GM12878 (cell line): ENCODE data around the gene DAAM1. TPM values are rescaled to one million over a fixed set of nuclear protein-coding genes. Genes with fewer than 3 reads are reported as not detected.

Experiments
- CBX3 ChIP-seq: fragments of 200-600 bp; sonication (generic); IDR thresholded peaks from 2 replicates; pipeline ENCODE4 v1.6.1; 2016; ENCODE audit warnings: low read depth, borderline replicate concordance
- CREB1 ChIP-seq: IDR thresholded peaks from 2 replicates; pipeline ENCODE4 v1.6.1; 2012; ENCODE audit warnings: low read depth, mild to moderate bottlenecking, inconsistent platforms
- EED ChIP-seq: sonication (generic); IDR thresholded peaks from 2 replicates; pipeline ENCODE4 v1.6.1; 2016; ENCODE audit warnings: antibody characterized with exemption, low read depth
- ESRRA ChIP-seq: IDR thresholded peaks from 2 replicates; pipeline ENCODE4 v1.6.1; 2012; ENCODE audit warnings: mild to moderate bottlenecking, low read length, improper control_type of control experiment
- GATAD2B ChIP-seq: fragments of 450-650 bp; conservative IDR thresholded peaks from 2 replicates; pipeline ENCODE4 v1.6.1; 2017; ENCODE audit warnings: low read depth, mild to moderate bottlenecking, moderate library complexity
- IKZF1 ChIP-seq: fragments of 450-650 bp; conservative IDR thresholded peaks from 2 replicates; pipeline ENCODE4 v1.6.1; 2017; ENCODE audit warnings: antibody characterized with exemption, mild to moderate bottlenecking
- JUNB ChIP-seq: IDR thresholded peaks from 2 replicates; pipeline ENCODE4 v1.6.1; 2016; ENCODE audit warnings: antibody characterized with exemption, mild to moderate bottlenecking
- KAT2A ChIP-seq: conservative IDR thresholded peaks from 2 replicates; pipeline ENCODE4 v1.6.1; 2011; ENCODE audit warnings: low read depth, low read length; ENCODE audit not compliant: control insufficient read depth
- MTA2 ChIP-seq: fragments of 450-650 bp; IDR thresholded peaks from 2 replicates; pipeline ENCODE4 v1.6.1; 2016; ENCODE audit warnings: low read depth, mild to moderate bottlenecking, moderate library complexity
- MYB ChIP-seq: fragments of 150-350 bp; IDR thresholded peaks from 2 replicates; pipeline ENCODE4 v1.6.1; 2014; ENCODE audit warnings: mild to moderate bottlenecking, low read depth, low read length, borderline replicate concordance
- NBN ChIP-seq: fragments of 450-650 bp; IDR thresholded peaks from 2 replicates; pipeline ENCODE4 v1.6.1; 2016
- NFIC ChIP-seq: IDR thresholded peaks from 2 replicates; pipeline ENCODE4 v1.6.1; 2012; ENCODE audit warnings: low read depth, mild to moderate bottlenecking, inconsistent platforms, low read length, moderate library complexity
- NRF1 ChIP-seq: conservative IDR thresholded peaks from 2 replicates; pipeline ENCODE4 v1.6.1; 2011; ENCODE audit warnings: mild to moderate bottlenecking, low read depth, low read length, improper control_type of control experiment
- POLR2AphosphoS5 ChIP-seq: IDR thresholded peaks from 2 replicates; pipeline ENCODE4 v1.6.1; 2011; ENCODE audit warnings: mild to moderate bottlenecking, low read length, inconsistent platforms
- RAD21 ChIP-seq: IDR thresholded peaks from 2 replicates; pipeline ENCODE4 v1.6.1; 2011; ENCODE audit warnings: mild to moderate bottlenecking, low read depth, low read length, moderate library complexity; ENCODE audit not compliant: insufficient read depth
- RCOR1 ChIP-seq: conservative IDR thresholded peaks from 2 replicates; pipeline ENCODE4 v1.6.1; 2012; ENCODE audit warnings: low read depth, low read length, improper control_type of control experiment
- SMAD5 ChIP-seq: IDR thresholded peaks from 2 replicates; pipeline ENCODE4 v1.6.1; 2016; ENCODE audit warnings: antibody characterized with exemption, low read depth
- TBL1XR1 ChIP-seq: IDR thresholded peaks from 2 replicates; pipeline ENCODE4 v1.6.1; 2012; ENCODE audit warnings: low read depth, low read length, improper control_type of control experiment
- WRNIP1 ChIP-seq: IDR thresholded peaks from 2 replicates; pipeline ENCODE4 v1.6.1; 2011; ENCODE audit warnings: low read depth, low read length, improper control_type of control experiment, borderline replicate concordance
- ZBED1 ChIP-seq: IDR thresholded peaks from 2 replicates; pipeline ENCODE4 v1.6.1; 2016; ENCODE audit warnings: borderline replicate concordance
- ZNF207 ChIP-seq: fragments of 450-650 bp; IDR thresholded peaks from 2 replicates; pipeline ENCODE4 v1.6.1; 2014; ENCODE audit warnings: antibody characterized with exemption, mild to moderate bottlenecking, borderline replicate concordance
- ZNF217 ChIP-seq: fragments of 450-650 bp; IDR thresholded peaks from 2 replicates; pipeline ENCODE4 v1.6.1; 2017; ENCODE audit warnings: antibody characterized with exemption, mild to moderate bottlenecking
- polyA plus RNA-seq, 11 experiments: library from polyadenylated mRNA; depleted of rRNA in 4 of 11; unstranded in 6 of 11; stranded (reverse) in 5 of 11; fragments of >200 nt; fragmentation: Nextera tagmentation in 4 of 11; fragmentation: Illumina TruSeq in 1 of 11; extraction: Ambion mirVana in 4 of 11; extraction: Trizol in 1 of 11; gene quantifications; 1 replicate in 1 of 11; 2 replicates in 10 of 11; pipeline versions ENCODE4 v1.2.1 to v1.2.3, GENCODE V29; 2011 to 2016; ENCODE audit warnings: inconsistent platforms in 2 of 11, missing spikeins in 2 of 11, low read depth in 1 of 11
- total RNA-seq, 4 experiments: library from RNA; depleted of rRNA in 3 of 4; stranded (reverse); fragments of >200 nt in 3 of 4; fragmentation: Illumina TruSeq in 1 of 4; extraction: Trizol in 1 of 4; gene quantifications; 2 replicates each; pipeline versions ENCODE4 v1.2.1 to v1.2.3, GENCODE V29; 2013 to 2021
- TF ChIP-seq, protein P1 (sequence below): fragments of 450-650 bp; IDR thresholded peaks from 2 replicates; pipeline ENCODE4 v1.6.1; 2014; ENCODE audit warnings: mild to moderate bottlenecking
- TF ChIP-seq, protein P2 (sequence below): IDR thresholded peaks from 2 replicates; pipeline ENCODE4 v1.6.1; 2012; ENCODE audit warnings: improper control_type of control experiment, low read depth, low read length; ENCODE audit not compliant: insufficient replicate concordance
- TF ChIP-seq, protein P3 (sequence below): IDR thresholded peaks from 2 replicates; pipeline ENCODE4 v1.6.1; 2011; ENCODE audit warnings: borderline replicate concordance, low read depth, mild to moderate bottlenecking, moderate library complexity, low read length; ENCODE audit not compliant: insufficient read depth, poor library complexity, severe bottlenecking

The DAAM1 gene
- total and polyA plus RNA-seq, 10 of the 15 experiments (the other 5 are each of a cell fraction or from before 2014, with no cell fraction given): 13.8 to 32.4 (median 24.2) TPM

GRCh38 chr14:59245809-59246295, 57.4 kb downstream of the DAAM1 start (continued):
- TF ChIP-seq CBX3 (no peak), CREB1 (no peak), IKZF1 (peak; percentile 45; the same call in 1 of the 2 replicates), EED (0 out of 2 replicates have a peak, but pooled peaks have one; percentile 14), KAT2A (no peak), NFIC (peak; percentile 73; the same call in 1 of the 2 replicates), ESRRA (no peak), JUNB (peak; percentile 50), ZNF217 (peak; percentile 63; the same call in 1 of the 2 replicates), SMAD5 (no peak), ZBED1 (no peak), ZNF207 (no peak; the same call in 1 of the 2 replicates), MTA2 (peak; percentile 94), TBL1XR1 (peak; percentile 59; the same call in 1 of the 2 replicates), NBN (peak; percentile 58), POLR2AphosphoS5 (no peak), RAD21 (no peak), RCOR1 (no peak), MYB (no peak), WRNIP1 (no peak), NRF1 (no peak), GATAD2B (peak; percentile 61; the same call in 1 of the 2 replicates)
- TF ChIP-seq, protein P1, sequence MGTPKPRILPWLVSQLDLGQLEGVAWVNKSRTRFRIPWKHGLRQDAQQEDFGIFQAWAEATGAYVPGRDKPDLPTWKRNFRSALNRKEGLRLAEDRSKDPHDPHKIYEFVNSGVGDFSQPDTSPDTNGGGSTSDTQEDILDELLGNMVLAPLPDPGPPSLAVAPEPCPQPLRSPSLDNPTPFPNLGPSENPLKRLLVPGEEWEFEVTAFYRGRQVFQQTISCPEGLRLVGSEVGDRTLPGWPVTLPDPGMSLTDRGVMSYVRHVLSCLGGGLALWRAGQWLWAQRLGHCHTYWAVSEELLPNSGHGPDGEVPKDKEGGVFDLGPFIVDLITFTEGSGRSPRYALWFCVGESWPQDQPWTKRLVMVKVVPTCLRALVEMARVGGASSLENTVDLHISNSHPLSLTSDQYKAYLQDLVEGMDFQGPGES: no peak
- TF ChIP-seq, protein P2, sequence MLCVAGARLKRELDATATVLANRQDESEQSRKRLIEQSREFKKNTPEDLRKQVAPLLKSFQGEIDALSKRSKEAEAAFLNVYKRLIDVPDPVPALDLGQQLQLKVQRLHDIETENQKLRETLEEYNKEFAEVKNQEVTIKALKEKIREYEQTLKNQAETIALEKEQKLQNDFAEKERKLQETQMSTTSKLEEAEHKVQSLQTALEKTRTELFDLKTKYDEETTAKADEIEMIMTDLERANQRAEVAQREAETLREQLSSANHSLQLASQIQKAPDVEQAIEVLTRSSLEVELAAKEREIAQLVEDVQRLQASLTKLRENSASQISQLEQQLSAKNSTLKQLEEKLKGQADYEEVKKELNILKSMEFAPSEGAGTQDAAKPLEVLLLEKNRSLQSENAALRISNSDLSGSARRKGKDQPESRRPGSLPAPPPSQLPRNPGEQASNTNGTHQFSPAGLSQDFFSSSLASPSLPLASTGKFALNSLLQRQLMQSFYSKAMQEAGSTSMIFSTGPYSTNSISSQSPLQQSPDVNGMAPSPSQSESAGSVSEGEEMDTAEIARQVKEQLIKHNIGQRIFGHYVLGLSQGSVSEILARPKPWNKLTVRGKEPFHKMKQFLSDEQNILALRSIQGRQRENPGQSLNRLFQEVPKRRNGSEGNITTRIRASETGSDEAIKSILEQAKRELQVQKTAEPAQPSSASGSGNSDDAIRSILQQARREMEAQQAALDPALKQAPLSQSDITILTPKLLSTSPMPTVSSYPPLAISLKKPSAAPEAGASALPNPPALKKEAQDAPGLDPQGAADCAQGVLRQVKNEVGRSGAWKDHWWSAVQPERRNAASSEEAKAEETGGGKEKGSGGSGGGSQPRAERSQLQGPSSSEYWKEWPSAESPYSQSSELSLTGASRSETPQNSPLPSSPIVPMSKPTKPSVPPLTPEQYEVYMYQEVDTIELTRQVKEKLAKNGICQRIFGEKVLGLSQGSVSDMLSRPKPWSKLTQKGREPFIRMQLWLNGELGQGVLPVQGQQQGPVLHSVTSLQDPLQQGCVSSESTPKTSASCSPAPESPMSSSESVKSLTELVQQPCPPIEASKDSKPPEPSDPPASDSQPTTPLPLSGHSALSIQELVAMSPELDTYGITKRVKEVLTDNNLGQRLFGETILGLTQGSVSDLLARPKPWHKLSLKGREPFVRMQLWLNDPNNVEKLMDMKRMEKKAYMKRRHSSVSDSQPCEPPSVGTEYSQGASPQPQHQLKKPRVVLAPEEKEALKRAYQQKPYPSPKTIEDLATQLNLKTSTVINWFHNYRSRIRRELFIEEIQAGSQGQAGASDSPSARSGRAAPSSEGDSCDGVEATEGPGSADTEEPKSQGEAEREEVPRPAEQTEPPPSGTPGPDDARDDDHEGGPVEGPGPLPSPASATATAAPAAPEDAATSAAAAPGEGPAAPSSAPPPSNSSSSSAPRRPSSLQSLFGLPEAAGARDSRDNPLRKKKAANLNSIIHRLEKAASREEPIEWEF: peak; percentile 23
- TF ChIP-seq, protein P3, sequence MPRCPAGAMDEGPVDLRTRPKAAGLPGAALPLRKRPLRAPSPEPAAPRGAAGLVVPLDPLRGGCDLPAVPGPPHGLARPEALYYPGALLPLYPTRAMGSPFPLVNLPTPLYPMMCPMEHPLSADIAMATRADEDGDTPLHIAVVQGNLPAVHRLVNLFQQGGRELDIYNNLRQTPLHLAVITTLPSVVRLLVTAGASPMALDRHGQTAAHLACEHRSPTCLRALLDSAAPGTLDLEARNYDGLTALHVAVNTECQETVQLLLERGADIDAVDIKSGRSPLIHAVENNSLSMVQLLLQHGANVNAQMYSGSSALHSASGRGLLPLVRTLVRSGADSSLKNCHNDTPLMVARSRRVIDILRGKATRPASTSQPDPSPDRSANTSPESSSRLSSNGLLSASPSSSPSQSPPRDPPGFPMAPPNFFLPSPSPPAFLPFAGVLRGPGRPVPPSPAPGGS: peak; percentile 39
